Limb (tissue), 2 donors: ENCODE measurements around the gene CAVIN2.

ENCODE experiments used
- DNase-seq, 2 donors: peaks; one replicate each; pipeline ENCODE4 v3.0.0-alpha.2; 2016; ENCODE audit errors: extremely low spot score in 2 of 2

The CAVIN2 gene

GRCh38 chr2:191846515-191847476 is at the start of gene CAVIN2:
Gene CAVIN2, minus strand, starts transcription at chr2:191847088. Its CDS starts 163 bp downstream, at chr2:191846925.
- DNase-seq, result peak; percentile 63 to 78

- no peak for DNase-seq
Measured at GRCh38 chr2:191895743-191896142, 48.9 kb upstream of the CAVIN2 start.

GRCh38 chr2:191895195-191895594 is 48.3 kb upstream of the CAVIN2 start:
- DNase-seq, result no peak

GRCh38 chr2:191894681-191895147 is 47.8 kb upstream of the CAVIN2 start:
- DNase-seq, result no peak

- DNase-seq, result no peak
Measured at GRCh38 chr2:191892391-191892790, 45.5 kb upstream of the CAVIN2 start.

- DNase-seq, result no peak
Measured at GRCh38 chr2:191891656-191892055, 44.8 kb upstream of the CAVIN2 start.

- no peak for DNase-seq
Measured at GRCh38 chr2:191889931-191890330, 43.0 kb upstream of the CAVIN2 start.

GRCh38 chr2:191888400-191889166 is 41.7 kb upstream of the CAVIN2 start:
- DNase-seq, result no peak

- DNase-seq, result no peak
Measured at GRCh38 chr2:191885650-191886049, 38.8 kb upstream of the CAVIN2 start.

- DNase-seq, result no peak
Measured at GRCh38 chr2:191885098-191885497, 38.2 kb upstream of the CAVIN2 start.

- no peak for DNase-seq
Measured at GRCh38 chr2:191881982-191882816, 35.3 kb upstream of the CAVIN2 start.

- DNase-seq, result no peak
Measured at GRCh38 chr2:191878548-191879279, 31.8 kb upstream of the CAVIN2 start.

GRCh38 chr2:191877875-191878274 is 31.0 kb upstream of the CAVIN2 start:
- DNase-seq, result no peak

- no peak for DNase-seq
Measured at GRCh38 chr2:191875859-191876258, 29.0 kb upstream of the CAVIN2 start.

GRCh38 chr2:191870744-191871143 is 23.9 kb upstream of the CAVIN2 start:
- no peak for DNase-seq

- no peak for DNase-seq
Measured at GRCh38 chr2:191869781-191870180, 22.9 kb upstream of the CAVIN2 start.

- no peak for DNase-seq
Measured at GRCh38 chr2:191869178-191869577, 22.3 kb upstream of the CAVIN2 start.

- DNase-seq, result no peak
Measured at GRCh38 chr2:191867507-191867847, 20.6 kb upstream of the CAVIN2 start.

- peak in 1 of 2 donors; percentile 62 for DNase-seq
Measured at GRCh38 chr2:191866675-191867506, 20.0 kb upstream of the CAVIN2 start.

GRCh38 chr2:191866195-191866594 is 19.3 kb upstream of the CAVIN2 start:
- no peak for DNase-seq
